ENCODE results near the gene MRPS24. TPM values are rescaled to one million over a fixed set of nuclear protein-coding genes. Genes with fewer than 3 reads are reported as not detected.

MRPS24 gene
- total RNA-seq, 1 donor from 2014 or later = 51.8 TPM

Other genes with a start within 250 kb of the MRPS24 start
- gene COA1, start 140.0 kb downstream of the MRPS24 start, total RNA-seq (ENCODE audit: unreplicated experiment) = 55.5 TPM
- gene BLVRA, start 110.8 kb downstream of the MRPS24 start, total RNA-seq (ENCODE audit: unreplicated experiment) = 18.2 TPM
- gene URGCP, start 37.1 kb upstream of the MRPS24 start, total RNA-seq (ENCODE audit: unreplicated experiment) = 13.0 TPM
- gene UBE2D4, start 56.9 kb upstream of the MRPS24 start, total RNA-seq (ENCODE audit: unreplicated experiment) = 9.3 TPM
- not detected for gene SPDYE1, start 128.4 kb upstream of the MRPS24 start, total RNA-seq (ENCODE audit: unreplicated experiment)
- 47.5 TPM for gene DBNL, start 175.2 kb upstream of the MRPS24 start, total RNA-seq (ENCODE audit: unreplicated experiment)
- not detected for gene PGAM2, start 196.1 kb upstream of the MRPS24 start, total RNA-seq (ENCODE audit: unreplicated experiment)
- 16.9 TPM for gene POLM, start 213.0 kb upstream of the MRPS24 start, total RNA-seq (ENCODE audit: unreplicated experiment)
- gene AEBP1, start 234.8 kb upstream of the MRPS24 start, total RNA-seq (ENCODE audit: unreplicated experiment) = 22.2 TPM